ENCODE measurements around the gene VPREB1.
"Not testable (repeated sequence)": the region's sequence is repeated elsewhere in the genome, so short reads cannot be mapped to it uniquely, and the experiment has no call there.

The VPREB1 gene

GRCh38 chr22:22203048-22203971, 41.3 kb upstream of the VPREB1 start:
- ChIA-PET CTCF (interaction anchor here (0.6 to 22.6 kb wide), 10 partner anchors 6 to 220 kb away, joined by 3 to 350 read pairs (median 18); no protein-coding TSS in a partner anchor), POLR2A (no interaction called here)
- TF ChIP-seq CTCF (IDR thresholded peaks at IDR 0.05; ENCODE audit: control extremely low read depth, extremely low read depth, low read depth, missing control alignments), result no peak
- DNase-seq (ENCODE audit: extremely low spot score), result no peak

GRCh38 chr22:22207845-22208564, 36.6 kb upstream of the VPREB1 start:
- peak; percentile 84 for DNase-seq (ENCODE audit: extremely low spot score)
- POLR2A ChIA-PET, result interaction anchor here (0.6 kb wide), 1 partner anchor 192 kb away, joined by 6 read pairs; no protein-coding TSS in a partner anchor
- CTCF ChIA-PET, result interaction anchor here (0.7 to 22.6 kb wide), 29 partner anchors 8 to 513 kb away, joined by 3 to 350 read pairs (median 6); partner anchors contain the start of gene VPREB1
- peak; percentile 78 for TF ChIP-seq CTCF (IDR thresholded peaks at IDR 0.05; ENCODE audit: control extremely low read depth, extremely low read depth, low read depth, missing control alignments)

GRCh38 chr22:22208652-22209051, 35.9 kb upstream of the VPREB1 start:
- CTCF ChIA-PET, result interaction anchor here (0.7 to 22.6 kb wide), 19 partner anchors 8 to 135 kb away, joined by 3 to 350 read pairs (median 8); partner anchors contain the start of gene VPREB1

GRCh38 chr22:22209080-22209640, 35.4 kb upstream of the VPREB1 start:
- DNase-seq (ENCODE audit: extremely low spot score); POLR2A ChIA-PET: not testable (repeated sequence)
- CTCF ChIA-PET, result interaction anchor here (1.3 to 22.6 kb wide), 6 partner anchors 8 to 148 kb away, joined by 3 to 350 read pairs (median 20); no protein-coding TSS in a partner anchor

More at GRCh38 chr22:22208652-22209051, 35.9 kb upstream of the VPREB1 start:
- no peak for DNase-seq (ENCODE audit: extremely low spot score)
- POLR2A ChIA-PET, result no interaction called here
- TF ChIP-seq CTCF (IDR thresholded peaks at IDR 0.05; ENCODE audit: control extremely low read depth, extremely low read depth, low read depth, missing control alignments), result no peak

GRCh38 chr22:22210375-22210774, 34.2 kb upstream of the VPREB1 start:
- CTCF ChIA-PET, result interaction anchor here (1.0 to 22.6 kb wide), 9 partner anchors 9 to 150 kb away, joined by 3 to 350 read pairs (median 3); no protein-coding TSS in a partner anchor
- peak; percentile 70 for DNase-seq (ENCODE audit: extremely low spot score)
- TF ChIP-seq CTCF (IDR thresholded peaks at IDR 0.05; ENCODE audit: control extremely low read depth, extremely low read depth, low read depth, missing control alignments), result no peak
- POLR2A ChIA-PET, result no interaction called here

- CTCF ChIA-PET, result interaction anchor here (1.0 to 22.6 kb wide), 7 partner anchors 10 to 132 kb away, joined by 3 to 350 read pairs (median 7); no protein-coding TSS in a partner anchor
- DNase-seq (ENCODE audit: extremely low spot score), result no peak
- TF ChIP-seq CTCF (IDR thresholded peaks at IDR 0.05; ENCODE audit: control extremely low read depth, extremely low read depth, low read depth, missing control alignments), result no peak
- POLR2A ChIA-PET, result no interaction called here
Measured at GRCh38 chr22:22210889-22211833, 33.4 kb upstream of the VPREB1 start.

Measured in GM10248 (cell line).